B cell (primary cell): ENCODE measurements around the gene EFNB3.

ENCODE experiments used
- CTCF ChIP-seq: fragments of 200-600 bp; IDR thresholded peaks from one replicate; pipeline ENCODE4 v1.8.0; 2022; ENCODE audit warnings: antibody characterized with exemption, mild to moderate bottlenecking
- EZH2 ChIP-seq: IDR thresholded peaks from 2 replicates; pipeline ENCODE4 v1.6.1; 2012; ENCODE audit warnings: borderline replicate concordance, low read depth, mild to moderate bottlenecking, moderate library complexity, low read length; ENCODE audit not compliant: insufficient read depth, poor library complexity, severe bottlenecking

- no peak for TF ChIP-seq CTCF
- TF ChIP-seq EZH2, result no peak
Observed at GRCh38 chr17:7737601-7738000, 32.6 kb downstream of the EFNB3 start.
